ENCODE results near the gene CTAG1B. TPM values are rescaled to one million over a fixed set of nuclear protein-coding genes. Genes with fewer than 3 reads are reported as not detected.

CTAG1B gene
- total RNA-seq, result not detected in 2 replicates

DNA sequence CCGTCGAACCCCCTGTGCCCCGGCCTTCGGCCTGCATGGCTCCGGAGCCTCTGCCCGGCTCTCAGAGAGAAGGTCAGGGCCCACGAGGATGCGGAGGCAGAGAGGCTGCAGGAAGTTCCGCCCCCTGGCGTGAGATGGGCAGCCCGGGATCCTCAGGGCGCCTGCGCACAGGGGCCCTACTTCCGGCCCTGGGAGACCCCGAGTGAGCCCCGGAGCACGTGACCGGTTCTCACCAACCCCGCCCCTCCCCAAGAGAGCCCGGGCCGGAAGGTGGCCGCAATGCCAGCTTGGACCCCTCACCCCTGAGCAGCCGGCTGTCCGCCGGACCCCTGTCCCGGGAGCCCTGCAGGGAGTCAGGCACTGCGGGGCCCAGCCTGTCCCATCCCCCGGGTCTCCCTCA lies at the start of gene CTAG1B:
CTAG1B (minus strand) TSS at position 101 of the 400 bp plus-strand sequence; CDS start at position 37, 64 bp downstream.

DNA sequence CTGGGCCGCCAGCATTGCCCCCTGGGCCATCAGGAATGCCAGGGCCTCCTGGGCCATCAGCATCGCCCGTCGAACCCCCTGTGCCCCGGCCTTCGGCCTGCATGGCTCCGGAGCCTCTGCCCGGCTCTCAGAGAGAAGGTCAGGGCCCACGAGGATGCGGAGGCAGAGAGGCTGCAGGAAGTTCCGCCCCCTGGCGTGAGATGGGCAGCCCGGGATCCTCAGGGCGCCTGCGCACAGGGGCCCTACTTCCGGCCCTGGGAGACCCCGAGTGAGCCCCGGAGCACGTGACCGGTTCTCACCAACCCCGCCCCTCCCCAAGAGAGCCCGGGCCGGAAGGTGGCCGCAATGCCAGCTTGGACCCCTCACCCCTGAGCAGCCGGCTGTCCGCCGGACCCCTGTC lies 34.3 kb upstream of the CTAG1B start, which contains the start of gene CTAG2:
CTAG2 (minus strand) TSS at position 167 of the 400 bp plus-strand sequence; CDS start at position 103, 64 bp downstream.

DNA sequence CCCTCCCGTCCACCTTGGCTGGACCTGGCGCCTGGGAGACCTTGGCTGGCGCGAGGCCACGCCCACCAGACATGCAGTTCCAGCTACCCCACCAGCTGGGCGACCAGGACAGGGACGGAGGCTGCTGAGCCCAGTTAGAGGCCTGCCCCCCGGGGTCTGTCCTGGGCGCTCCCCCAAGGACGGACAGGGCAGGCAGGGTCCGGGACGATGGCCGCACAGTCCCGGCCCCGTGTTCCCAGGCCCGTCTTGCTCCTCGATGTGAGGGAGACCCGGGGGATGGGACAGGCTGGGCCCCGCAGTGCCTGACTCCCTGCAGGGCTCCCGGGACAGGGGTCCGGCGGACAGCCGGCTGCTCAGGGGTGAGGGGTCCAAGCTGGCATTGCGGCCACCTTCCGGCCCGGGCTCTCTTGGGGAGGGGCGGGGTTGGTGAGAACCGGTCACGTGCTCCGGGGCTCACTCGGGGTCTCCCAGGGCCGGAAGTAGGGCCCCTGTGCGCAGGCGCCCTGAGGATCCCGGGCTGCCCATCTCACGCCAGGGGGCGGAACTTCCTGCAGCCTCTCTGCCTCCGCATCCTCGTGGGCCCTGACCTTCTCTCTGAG lies 34.4 kb downstream of the CTAG1B start, which contains the start of gene CTAG1A:
CTAG1A (plus strand) TSS at position 549 of the 599 bp plus-strand sequence. CDS start 74 bp downstream, outside the sequence.

Other genes with a start within 250 kb of the CTAG1B start
- 796 and 1,439 TPM in 2 replicates for gene FLNA, start 244.6 kb downstream of the CTAG1B start, total RNA-seq
- 17.3 and 17.4 TPM in 2 replicates for gene EMD, start 240.0 kb downstream of the CTAG1B start, total RNA-seq
- 5,235 and 8,047 TPM in 2 replicates for gene RPL10, start 220.9 kb downstream of the CTAG1B start, total RNA-seq
- 65.8 and 69.7 TPM in 2 replicates for gene DNASE1L1, start 210.0 kb downstream of the CTAG1B start, total RNA-seq
- gene TAFAZZIN, start 207.7 kb downstream of the CTAG1B start, total RNA-seq, result 23.7 and 27.0 TPM in 2 replicates
- 69.6 and 81.0 TPM in 2 replicates for gene ATP6AP1, start 190.6 kb downstream of the CTAG1B start, total RNA-seq
- gene GDI1, start 182.1 kb downstream of the CTAG1B start, total RNA-seq, result 38.8 and 56.4 TPM in 2 replicates
- 44.1 and 60.5 TPM in 2 replicates for gene FAM50A, start 175.1 kb downstream of the CTAG1B start, total RNA-seq
- 11.3 TPM in 2 replicates for gene PLXNA3, start 161.0 kb downstream of the CTAG1B start, total RNA-seq
- gene LAGE3, start 140.0 kb downstream of the CTAG1B start, total RNA-seq, result 16.8 and 34.5 TPM in 2 replicates
- gene UBL4A, start 132.7 kb downstream of the CTAG1B start, total RNA-seq, result 56.6 and 82.7 TPM in 2 replicates
- gene SLC10A3, start 128.7 kb downstream of the CTAG1B start, total RNA-seq, result 20.5 and 22.4 TPM in 2 replicates
- 31.1 and 36.1 TPM in 2 replicates for gene FAM3A, start 103.0 kb downstream of the CTAG1B start, total RNA-seq
- 23.9 and 49.9 TPM in 2 replicates for gene G6PD, start 72.4 kb downstream of the CTAG1B start, total RNA-seq
- gene IKBKG, start 71.7 kb downstream of the CTAG1B start, total RNA-seq, result 11.7 and 11.8 TPM in 2 replicates
- not detected in 2 replicates for gene CTAG1A, start 34.1 kb downstream of the CTAG1B start, total RNA-seq
- not detected in 2 replicates for gene CTAG2, start 34.3 kb upstream of the CTAG1B start, total RNA-seq
- 0.24 and 0.43 TPM in 2 replicates for gene GAB3, start 131.8 kb upstream of the CTAG1B start, total RNA-seq
- 57.1 and 61.6 TPM in 2 replicates for gene DKC1, start 143.6 kb upstream of the CTAG1B start, total RNA-seq
- 5.5 TPM in 2 replicates for gene MPP1, start 186.2 kb upstream of the CTAG1B start, total RNA-seq
- gene SMIM9, start 215.4 kb upstream of the CTAG1B start, total RNA-seq, result not detected in 2 replicates

Measured in tracheal epithelial cell (primary cell).